OCI-LY1 (cell line): ENCODE data around the gene LYG1.

ENCODE experiments used
- EZH2 ChIP-seq: fragments of 200-600 bp; sonication (generic), shearing (Covaris generic); IDR thresholded peaks from 2 replicates; pipeline ENCODE4 v1.8.0; 2017; ENCODE audit warnings: borderline replicate concordance, mixed run types, mild to moderate bottlenecking, antibody characterized with exemption, low read length, moderate library complexity, mixed read lengths
- TF ChIP-seq, protein P1 (sequence below): fragments of 200-600 bp; sonication (generic), shearing (Covaris generic); IDR thresholded peaks from 2 replicates; pipeline ENCODE4 v1.5.1; 2017; ENCODE audit warnings: mild to moderate bottlenecking, antibody characterized with exemption, low read length, moderate library complexity, mixed read lengths

DNA sequence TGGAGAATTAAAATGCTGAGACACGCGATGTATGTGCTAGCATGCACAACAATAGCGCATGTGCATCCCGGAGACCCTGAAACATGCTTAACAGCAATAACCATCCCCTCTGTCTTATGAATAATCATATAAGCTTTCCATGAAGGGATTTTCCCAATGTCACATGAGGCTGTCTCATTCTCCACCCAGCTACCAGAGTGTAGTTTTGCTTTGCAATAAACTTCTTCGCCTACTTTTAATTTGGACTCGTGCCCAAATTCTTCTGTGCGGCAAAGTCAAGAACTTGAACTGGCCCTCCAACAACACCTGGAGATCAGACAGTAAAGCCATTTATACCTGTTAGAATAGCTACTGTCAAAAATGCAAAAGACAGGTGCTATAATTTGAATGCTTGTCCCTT lies 15.5 kb downstream of the LYG1 start:
- TF ChIP-seq, protein P1, sequence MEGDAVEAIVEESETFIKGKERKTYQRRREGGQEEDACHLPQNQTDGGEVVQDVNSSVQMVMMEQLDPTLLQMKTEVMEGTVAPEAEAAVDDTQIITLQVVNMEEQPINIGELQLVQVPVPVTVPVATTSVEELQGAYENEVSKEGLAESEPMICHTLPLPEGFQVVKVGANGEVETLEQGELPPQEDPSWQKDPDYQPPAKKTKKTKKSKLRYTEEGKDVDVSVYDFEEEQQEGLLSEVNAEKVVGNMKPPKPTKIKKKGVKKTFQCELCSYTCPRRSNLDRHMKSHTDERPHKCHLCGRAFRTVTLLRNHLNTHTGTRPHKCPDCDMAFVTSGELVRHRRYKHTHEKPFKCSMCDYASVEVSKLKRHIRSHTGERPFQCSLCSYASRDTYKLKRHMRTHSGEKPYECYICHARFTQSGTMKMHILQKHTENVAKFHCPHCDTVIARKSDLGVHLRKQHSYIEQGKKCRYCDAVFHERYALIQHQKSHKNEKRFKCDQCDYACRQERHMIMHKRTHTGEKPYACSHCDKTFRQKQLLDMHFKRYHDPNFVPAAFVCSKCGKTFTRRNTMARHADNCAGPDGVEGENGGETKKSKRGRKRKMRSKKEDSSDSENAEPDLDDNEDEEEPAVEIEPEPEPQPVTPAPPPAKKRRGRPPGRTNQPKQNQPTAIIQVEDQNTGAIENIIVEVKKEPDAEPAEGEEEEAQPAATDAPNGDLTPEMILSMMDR: no peak
- TF ChIP-seq EZH2: no peak
